ENCODE results near the gene ATF7. TPM values are rescaled to one million over a fixed set of nuclear protein-coding genes. Genes with fewer than 3 reads are reported as not detected.
"Not testable (repeated sequence)": the region's sequence is repeated elsewhere in the genome, so short reads cannot be mapped to it uniquely, and the experiment has no call there.

Gene ATF7
- total RNA-seq, 1 donor = 28.6 TPM

GRCh38 chr12:53575502-53576249, 50.5 kb downstream of the ATF7 start:
- DNase-seq (ENCODE audit: low read depth) = peak; percentile 75
- no peak overlapping the region for H3K4me3 ChIP-seq (ENCODE audit: low read depth, low read length)
- no peak for TF ChIP-seq CTCF (IDR thresholded peaks at IDR 0.05; ENCODE audit: insufficient read depth, low read length)

GRCh38 chr12:53572134-53572758, 53.9 kb downstream of the ATF7 start:
- TF ChIP-seq CTCF (IDR thresholded peaks at IDR 0.05; ENCODE audit: insufficient read depth, low read length) = no peak
- DNase-seq (ENCODE audit: low read depth) = no peak
- no peak overlapping the region for H3K4me3 ChIP-seq (ENCODE audit: low read depth, low read length)

GRCh38 chr12:53571295-53571694, 54.9 kb downstream of the ATF7 start:
- H3K4me3 ChIP-seq (ENCODE audit: low read depth, low read length) = no peak overlapping the region
- DNase-seq (ENCODE audit: low read depth) = no peak
- no peak for TF ChIP-seq CTCF (IDR thresholded peaks at IDR 0.05; ENCODE audit: insufficient read depth, low read length)

- no peak overlapping the region for H3K4me3 ChIP-seq (ENCODE audit: low read depth, low read length)
- peak; percentile 77 for DNase-seq (ENCODE audit: low read depth)
- no peak for TF ChIP-seq CTCF (IDR thresholded peaks at IDR 0.05; ENCODE audit: insufficient read depth, low read length)
Measured at GRCh38 chr12:53568809-53569557, 57.2 kb downstream of the ATF7 start.

- no peak for TF ChIP-seq CTCF (IDR thresholded peaks at IDR 0.05; ENCODE audit: insufficient read depth, low read length)
- DNase-seq (ENCODE audit: low read depth) = peak; percentile 79
- H3K4me3 ChIP-seq (ENCODE audit: low read depth, low read length) = no peak overlapping the region
Measured at GRCh38 chr12:53567961-53568808, 58.0 kb downstream of the ATF7 start.

GRCh38 chr12:53565376-53565775, 60.8 kb downstream of the ATF7 start:
- not testable (repeated sequence) for DNase-seq (ENCODE audit: low read depth); H3K4me3 ChIP-seq (ENCODE audit: low read depth, low read length)
